AG04449 (cell line): ENCODE measurements around the gene TRPM8.

Experiments
- CTCF ChIA-PET: fragments of 350-600 bp; formaldehyde crosslinking; extraction: SDS; loops from one replicate; lab custom pipeline; 2021; ENCODE audit warnings: antibody characterized with exemption; lab: Yijun Ruan, JAX
- POLR2A ChIA-PET: fragments of 400-600, 350-600 bp; formaldehyde crosslinking; extraction: SDS; loops from one replicate; lab custom pipeline; 2020; ENCODE audit warnings: antibody characterized with exemption, inconsistent platforms; lab: Yijun Ruan, JAX
- DNase-seq: peaks from one replicate; pipeline ENCODE4 v3.0.0-alpha.2; 2010; ENCODE audit warnings: low read depth, low spot score
- H3K4me3 ChIP-seq: 2 replicates; pipeline ENCODE4 v1.5.1; 2011; ENCODE audit warnings: low read depth, mild to moderate bottlenecking, control low read depth, low read length
- TF ChIP-seq, protein P1 (sequence below): IDR thresholded peaks from one replicate; pipeline ENCODE4 v1.5.1; 2011; ENCODE audit warnings: mild to moderate bottlenecking, moderate library complexity, low read length, control low read depth, inconsistent platforms; ENCODE audit not compliant: insufficient read depth; ENCODE audit errors: missing control alignments

TRPM8 gene

DNA sequence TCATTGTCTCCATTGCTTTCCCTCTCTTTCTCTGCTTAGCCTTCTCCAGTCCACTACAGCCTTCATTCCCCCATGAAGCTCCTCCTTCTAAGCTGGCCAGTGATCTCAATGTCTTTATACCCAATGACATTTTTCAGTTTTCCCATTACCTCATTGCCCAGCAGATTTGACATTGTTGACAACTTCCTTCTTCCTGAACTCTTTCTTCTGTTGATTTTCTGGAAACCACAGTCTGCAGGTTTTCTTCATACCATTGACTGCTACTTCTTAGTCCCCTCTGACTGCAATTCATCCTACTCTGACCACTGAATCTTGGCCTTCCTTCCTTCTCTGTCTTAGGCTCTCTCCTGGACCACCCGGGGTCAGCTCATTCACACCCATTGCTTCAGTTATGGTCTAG lies 110.5 kb downstream of the TRPM8 start:
- POLR2A ChIA-PET, result no interaction called here
- DNase-seq, result no peak
- no peak overlapping the region for H3K4me3 ChIP-seq
- TF ChIP-seq, protein P1, sequence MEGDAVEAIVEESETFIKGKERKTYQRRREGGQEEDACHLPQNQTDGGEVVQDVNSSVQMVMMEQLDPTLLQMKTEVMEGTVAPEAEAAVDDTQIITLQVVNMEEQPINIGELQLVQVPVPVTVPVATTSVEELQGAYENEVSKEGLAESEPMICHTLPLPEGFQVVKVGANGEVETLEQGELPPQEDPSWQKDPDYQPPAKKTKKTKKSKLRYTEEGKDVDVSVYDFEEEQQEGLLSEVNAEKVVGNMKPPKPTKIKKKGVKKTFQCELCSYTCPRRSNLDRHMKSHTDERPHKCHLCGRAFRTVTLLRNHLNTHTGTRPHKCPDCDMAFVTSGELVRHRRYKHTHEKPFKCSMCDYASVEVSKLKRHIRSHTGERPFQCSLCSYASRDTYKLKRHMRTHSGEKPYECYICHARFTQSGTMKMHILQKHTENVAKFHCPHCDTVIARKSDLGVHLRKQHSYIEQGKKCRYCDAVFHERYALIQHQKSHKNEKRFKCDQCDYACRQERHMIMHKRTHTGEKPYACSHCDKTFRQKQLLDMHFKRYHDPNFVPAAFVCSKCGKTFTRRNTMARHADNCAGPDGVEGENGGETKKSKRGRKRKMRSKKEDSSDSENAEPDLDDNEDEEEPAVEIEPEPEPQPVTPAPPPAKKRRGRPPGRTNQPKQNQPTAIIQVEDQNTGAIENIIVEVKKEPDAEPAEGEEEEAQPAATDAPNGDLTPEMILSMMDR, result no peak
- CTCF ChIA-PET, result interaction anchor here (2.0 kb wide), 1 partner anchor 19 kb away, joined by 4 read pairs; no protein-coding TSS in a partner anchor

DNA sequence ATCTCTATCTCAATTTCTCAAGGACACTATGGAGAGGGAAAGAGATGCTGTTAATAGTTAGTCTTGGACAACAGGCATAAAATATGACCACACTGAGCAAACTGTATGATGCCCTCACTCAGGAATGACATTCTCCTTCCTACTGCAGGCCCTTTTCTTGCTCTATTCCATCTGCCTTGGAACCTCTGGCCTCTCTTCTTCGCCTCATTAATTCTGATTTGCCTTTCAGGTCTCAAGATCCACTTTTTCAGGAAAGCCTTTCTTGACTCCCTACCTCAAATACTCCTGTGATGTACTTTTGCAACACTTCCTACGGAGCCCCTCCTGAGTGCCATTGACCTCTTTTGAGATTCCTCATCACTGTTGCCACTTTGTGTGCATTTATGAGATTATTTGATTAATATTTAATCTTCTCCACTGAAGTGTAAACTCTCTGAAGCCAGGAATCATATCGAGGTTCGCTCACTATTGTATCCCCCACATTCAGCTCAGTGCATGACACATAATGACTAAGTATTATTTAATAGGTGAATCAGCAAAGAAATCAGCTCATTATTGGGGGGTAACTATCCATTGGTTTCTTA lies 112.1 kb downstream of the TRPM8 start:
- no peak overlapping the region for H3K4me3 ChIP-seq
- CTCF ChIA-PET, result interaction anchor here (2.0 kb wide), 1 partner anchor 21 kb away, joined by 4 read pairs; no protein-coding TSS in a partner anchor
- DNase-seq, result no peak
- TF ChIP-seq, protein P1, result no peak
- POLR2A ChIA-PET, result no interaction called here

DNA sequence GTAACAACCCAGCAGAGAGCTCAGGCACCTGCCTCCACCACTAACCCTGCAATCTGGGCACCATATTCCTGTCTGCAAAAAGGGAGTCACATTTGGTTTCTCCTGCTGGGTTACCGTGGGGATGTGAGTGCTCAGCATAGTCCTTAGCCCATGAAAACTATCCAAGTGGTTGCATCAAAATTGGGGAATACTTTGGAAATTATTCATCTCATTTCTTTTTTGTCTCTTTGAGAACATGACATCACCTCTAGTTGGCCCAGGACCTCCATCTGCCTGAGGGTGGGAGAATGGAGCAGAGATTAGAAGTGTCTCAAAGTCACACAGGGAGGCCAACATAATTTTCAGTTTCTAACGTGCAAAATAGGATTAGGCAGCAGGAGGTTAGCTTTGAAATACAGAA lies 114.0 kb downstream of the TRPM8 start:
- no peak for DNase-seq
- TF ChIP-seq, protein P1, result no peak
- ChIA-PET CTCF (interaction anchor here (0.7 kb wide), 1 partner anchor 514 kb away, joined by 3 read pairs; no protein-coding TSS in a partner anchor), POLR2A (no interaction called here)
- H3K4me3 ChIP-seq, result no peak overlapping the region

DNA sequence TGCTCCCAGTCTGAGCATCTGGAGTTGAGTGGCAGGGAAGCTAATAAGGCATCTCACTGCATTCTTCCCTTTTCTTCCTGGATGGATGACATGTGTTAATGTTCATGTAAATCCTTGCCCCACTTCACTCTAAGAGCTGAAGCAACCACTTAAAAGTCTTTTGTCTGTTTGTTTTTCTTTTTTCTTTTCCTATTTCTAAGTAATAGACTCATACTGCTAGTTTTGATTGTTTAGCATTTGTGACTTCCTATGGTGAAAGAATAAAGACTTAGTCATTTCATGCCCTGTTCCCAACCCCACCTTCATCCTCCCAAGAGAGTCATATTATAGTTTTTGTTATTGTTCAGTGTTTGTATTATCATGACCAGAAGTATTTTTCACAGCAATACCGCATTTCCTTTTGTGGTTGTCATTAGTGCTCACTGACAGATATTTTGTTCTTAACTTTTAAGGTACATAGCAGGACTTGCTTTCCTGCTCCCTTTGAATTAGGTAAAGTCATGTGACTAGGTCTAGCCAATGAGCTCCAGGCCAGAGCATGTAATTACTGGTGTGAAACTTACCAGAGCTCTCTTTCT lies 115.2 kb downstream of the TRPM8 start:
- POLR2A ChIA-PET, result no interaction called here
- TF ChIP-seq, protein P1, result no peak
- CTCF ChIA-PET, result no interaction called here
- no peak overlapping the region for H3K4me3 ChIP-seq
- DNase-seq, result no peak

DNA sequence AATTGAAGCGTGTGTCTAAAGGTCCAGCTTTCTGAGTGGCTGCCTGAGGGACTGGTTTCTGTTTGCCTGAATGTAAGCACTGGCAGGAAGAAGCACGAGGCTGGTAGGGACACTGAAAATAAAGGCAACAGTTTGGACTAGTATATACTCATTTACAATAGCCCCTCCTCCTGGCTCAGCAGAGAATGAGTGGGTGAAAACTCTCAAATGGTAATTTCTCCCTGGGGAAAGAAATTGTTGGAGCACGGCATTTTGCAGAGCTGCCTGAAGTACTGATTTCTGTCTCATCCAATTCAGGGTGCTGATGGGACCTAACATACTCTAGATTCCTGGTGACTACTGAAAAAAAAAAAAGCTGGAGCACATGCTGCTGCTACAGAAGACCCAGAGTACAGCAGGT lies 116.0 kb downstream of the TRPM8 start:
- no peak overlapping the region for H3K4me3 ChIP-seq
- POLR2A ChIA-PET, result no interaction called here
- TF ChIP-seq, protein P1, result no peak
- DNase-seq, result no peak
- CTCF ChIA-PET, result interaction anchor here (1.0 kb wide), 1 partner anchor 468 kb away, joined by 3 read pairs; no protein-coding TSS in a partner anchor

DNA sequence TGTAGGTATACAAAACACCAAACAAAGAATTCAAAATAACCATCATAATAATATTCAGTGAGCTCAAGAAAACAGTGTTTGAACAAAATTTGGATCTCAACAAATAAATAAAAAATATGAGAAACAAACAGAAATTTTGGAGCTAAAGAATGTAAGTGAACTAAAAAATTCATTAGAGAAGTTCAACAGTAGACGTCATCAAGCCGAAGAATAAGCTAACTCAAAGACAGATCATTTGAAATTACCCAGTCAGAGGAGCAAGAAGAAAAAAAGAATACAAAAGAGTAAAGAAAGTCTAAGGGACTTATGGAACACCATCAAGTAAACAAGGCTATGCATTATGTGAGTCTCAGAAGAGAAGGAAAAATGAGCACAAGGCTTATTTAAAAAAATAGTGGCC lies 116.7 kb downstream of the TRPM8 start:
- POLR2A ChIA-PET, result no interaction called here
- CTCF ChIA-PET, result interaction anchor here (1.0 kb wide), 1 partner anchor 467 kb away, joined by 3 read pairs; no protein-coding TSS in a partner anchor

More for the DNA sequence above, 116.7 kb downstream of the TRPM8 start:
- TF ChIP-seq, protein P1, result no peak
- no peak overlapping the region for H3K4me3 ChIP-seq
- DNase-seq, result no peak
